ENCODE data around the gene FGF2.

DNA sequence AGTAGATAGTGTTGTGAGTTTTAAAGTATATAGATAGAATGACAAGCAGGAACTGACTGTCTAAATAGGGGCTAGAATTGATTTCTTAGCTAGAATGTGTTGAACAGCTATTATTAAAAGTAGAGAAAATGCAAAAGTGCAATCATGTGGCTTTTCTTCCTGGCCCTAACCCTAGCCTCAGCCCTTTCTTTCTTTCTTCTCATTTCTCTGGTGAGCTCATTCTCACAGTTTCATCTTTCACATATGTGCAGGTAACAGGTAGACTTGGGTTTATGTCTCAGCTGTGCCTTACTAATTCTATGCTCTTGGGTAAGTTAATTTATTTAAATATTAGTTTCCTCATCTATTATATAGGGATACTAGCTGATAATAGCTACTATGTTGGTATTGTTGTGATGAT, 24.9 kb downstream of the FGF2 start:
- TF ChIP-seq, protein P1, sequence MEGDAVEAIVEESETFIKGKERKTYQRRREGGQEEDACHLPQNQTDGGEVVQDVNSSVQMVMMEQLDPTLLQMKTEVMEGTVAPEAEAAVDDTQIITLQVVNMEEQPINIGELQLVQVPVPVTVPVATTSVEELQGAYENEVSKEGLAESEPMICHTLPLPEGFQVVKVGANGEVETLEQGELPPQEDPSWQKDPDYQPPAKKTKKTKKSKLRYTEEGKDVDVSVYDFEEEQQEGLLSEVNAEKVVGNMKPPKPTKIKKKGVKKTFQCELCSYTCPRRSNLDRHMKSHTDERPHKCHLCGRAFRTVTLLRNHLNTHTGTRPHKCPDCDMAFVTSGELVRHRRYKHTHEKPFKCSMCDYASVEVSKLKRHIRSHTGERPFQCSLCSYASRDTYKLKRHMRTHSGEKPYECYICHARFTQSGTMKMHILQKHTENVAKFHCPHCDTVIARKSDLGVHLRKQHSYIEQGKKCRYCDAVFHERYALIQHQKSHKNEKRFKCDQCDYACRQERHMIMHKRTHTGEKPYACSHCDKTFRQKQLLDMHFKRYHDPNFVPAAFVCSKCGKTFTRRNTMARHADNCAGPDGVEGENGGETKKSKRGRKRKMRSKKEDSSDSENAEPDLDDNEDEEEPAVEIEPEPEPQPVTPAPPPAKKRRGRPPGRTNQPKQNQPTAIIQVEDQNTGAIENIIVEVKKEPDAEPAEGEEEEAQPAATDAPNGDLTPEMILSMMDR (IDR thresholded peaks at IDR 0.05) = no peak
- no peak for TF ChIP-seq POLR2A (IDR thresholded peaks at IDR 0.05)
